ENCODE measurements around the gene TANC1.

GRCh38 chr2:158943973-158944372, 24.5 kb upstream of the TANC1 start:
- TF ChIP-seq, protein P1, sequence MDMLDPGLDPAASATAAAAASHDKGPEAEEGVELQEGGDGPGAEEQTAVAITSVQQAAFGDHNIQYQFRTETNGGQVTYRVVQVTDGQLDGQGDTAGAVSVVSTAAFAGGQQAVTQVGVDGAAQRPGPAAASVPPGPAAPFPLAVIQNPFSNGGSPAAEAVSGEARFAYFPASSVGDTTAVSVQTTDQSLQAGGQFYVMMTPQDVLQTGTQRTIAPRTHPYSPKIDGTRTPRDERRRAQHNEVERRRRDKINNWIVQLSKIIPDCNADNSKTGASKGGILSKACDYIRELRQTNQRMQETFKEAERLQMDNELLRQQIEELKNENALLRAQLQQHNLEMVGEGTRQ (IDR thresholded peaks at IDR 0.05), result no peak
- TF ChIP-seq ESRRA (IDR thresholded peaks at IDR 0.05; ENCODE audit: borderline replicate concordance, low read length) (no peak), CTCF (IDR thresholded peaks at IDR 0.05) (no peak), RFX5 (IDR thresholded peaks at IDR 0.05) (no peak), JUNB (IDR thresholded peaks at IDR 0.05) (no peak)

Measured in A549 (cell line).